B cell (primary cell): Measurements from ENCODE around the gene DOCK7. TPM values are rescaled to one million over a fixed set of nuclear protein-coding genes. Genes with fewer than 3 reads are reported as not detected.

Experiments used
- ATAC-seq: fragments of 200-7000 bp; cut with Tn5 transposase; one replicate; pipeline ENCODE4 v1.10.0; 2021; ENCODE audit warnings: low read depth, mild to moderate bottlenecking, moderate number of reproducible peaks, moderate library complexity
- CTCF ChIA-PET: fragments of 350-600 bp; sonication (Branson Sonifier 250); formaldehyde crosslinking; loops from one replicate; lab custom pipeline; 2021; ENCODE audit warnings: antibody characterized with exemption, inconsistent platforms; lab: Charles Lee
- POLR2A ChIA-PET: fragments of 350-600 bp; sonication (Branson Sonifier 250); formaldehyde crosslinking; loops from one replicate; lab custom pipeline; 2021; ENCODE audit warnings: antibody characterized with exemption; lab: Charles Lee
- DNase-seq: peaks from one replicate; pipeline ENCODE4 v3.0.0; 2013
- H2AFZ ChIP-seq: 2 replicates; pipeline ENCODE4 v1.6.1; 2012; ENCODE audit warnings: mild to moderate bottlenecking, low read depth, low read length; ENCODE audit not compliant: insufficient read depth, poor library complexity, severe bottlenecking
- H3K27ac ChIP-seq, 2 donors: 1 replicate in 1 of 2; 2 replicates in 1 of 2; pipeline ENCODE4 v1.5.1; 2012 to 2013; ENCODE audit warnings: low read length in 2 of 2, mild to moderate bottlenecking in 2 of 2, moderate library complexity in 1 of 2
- H3K27me3 ChIP-seq, 4 experiments: fragments of 200-600 bp in 1 of 4; sonication (generic) in 1 of 4; replicated peaks in 1 of 4; 1 replicate in 2 of 4; 2 replicates in 2 of 4; pipeline versions ENCODE4 v1.6.1 to v1.7.0; 2013 to 2016; ENCODE audit warnings: low read length in 3 of 4, mild to moderate bottlenecking in 2 of 4, mixed read lengths in 1 of 4, moderate library complexity in 1 of 4; ENCODE audit not compliant: insufficient read depth in 4 of 4, control insufficient read depth in 3 of 4; ENCODE audit errors: control extremely low read depth in 1 of 4
- H3K36me3 ChIP-seq, 2 experiments: replicated peaks in 1 of 2; 1 replicate in 1 of 2; 2 replicates in 1 of 2; pipeline versions ENCODE4 v1.6.1 to v1.7.1; 2013; ENCODE audit warnings: low read length in 1 of 2; ENCODE audit not compliant: insufficient read depth in 2 of 2, control insufficient read depth in 1 of 2; ENCODE audit errors: control extremely low read depth in 1 of 2, extremely low read depth in 1 of 2
- H3K4me1 ChIP-seq, 2 donors: fragments of 200-600 bp in 1 of 2; sonication (generic) in 1 of 2; 1 replicate in 1 of 2; 2 replicates in 1 of 2; pipeline versions ENCODE4 v1.5.1 to v1.6.1; 2013 to 2017; ENCODE audit warnings: low read length in 2 of 2; ENCODE audit not compliant: control insufficient read depth in 2 of 2, insufficient read depth in 2 of 2
- H3K4me2 ChIP-seq: replicated peaks from 2 replicates; pipeline ENCODE3; 2012; ENCODE audit warnings: mild to moderate bottlenecking, low read depth, low read length; ENCODE audit not compliant: poor library complexity, severe bottlenecking
- H3K4me3 ChIP-seq, 5 experiments: fragments of 200-600 bp in 1 of 5; sonication (generic) in 1 of 5; 1 replicate in 3 of 5; 2 replicates in 2 of 5; pipeline versions ENCODE4 v1.5.1 to v1.7.0; 2011 to 2016; ENCODE audit warnings: low read length in 4 of 5, mild to moderate bottlenecking in 4 of 5, low read depth in 2 of 5, control low read depth in 1 of 5, moderate library complexity in 1 of 5; ENCODE audit not compliant: insufficient read depth in 1 of 5; ENCODE audit errors: control extremely low read depth in 1 of 5, extremely low read depth in 1 of 5
- H3K79me2 ChIP-seq: fragments of 200-600 bp; sonication (generic); one replicate; pipeline ENCODE4 v1.6.0; 2016; ENCODE audit warnings: low read length; ENCODE audit not compliant: control insufficient read depth, insufficient read depth
- H3K9ac ChIP-seq: fragments of 200-600 bp; sonication (generic); 2 replicates; pipeline ENCODE4 v1.6.1; 2017; ENCODE audit warnings: mild to moderate bottlenecking, low read length, moderate library complexity
- H3K9me3 ChIP-seq, 3 donors: one replicate each; pipeline versions ENCODE4 v1.6.1 to v1.7.1; 2013; ENCODE audit warnings: low read length in 2 of 3; ENCODE audit not compliant: control insufficient read depth in 2 of 3, insufficient read depth in 1 of 3; ENCODE audit errors: control extremely low read depth in 1 of 3
- H4K20me1 ChIP-seq: 2 replicates; pipeline ENCODE4 v1.6.0; 2012; ENCODE audit warnings: mild to moderate bottlenecking, low read length; ENCODE audit not compliant: insufficient read depth, control insufficient read depth, poor library complexity, severe bottlenecking
- H3K27ac Mint-ChIP-seq: one replicate; pipeline ENCODE4 v1.8.0; 2021; ENCODE audit warnings: mixed read lengths
- H3K27me3 Mint-ChIP-seq: one replicate; pipeline ENCODE4 v1.8.0; 2021; ENCODE audit warnings: mixed read lengths
- H3K4me1 Mint-ChIP-seq: one replicate; pipeline ENCODE4 v1.8.0; 2021; ENCODE audit warnings: mixed read lengths
- H3K4me3 Mint-ChIP-seq: one replicate; pipeline ENCODE4 v1.8.0; 2021; ENCODE audit warnings: mixed read lengths
- H3K9me3 Mint-ChIP-seq: one replicate; pipeline ENCODE4 v1.8.0; 2022; ENCODE audit warnings: mixed read lengths; ENCODE audit not compliant: insufficient read depth
- EZH2 ChIP-seq: IDR thresholded peaks from 2 replicates; pipeline ENCODE4 v1.6.1; 2012; ENCODE audit warnings: borderline replicate concordance, low read depth, mild to moderate bottlenecking, moderate library complexity, low read length; ENCODE audit not compliant: insufficient read depth, poor library complexity, severe bottlenecking
- WGBS: methylation state at CpG from one replicate; pipeline ENCODE4 v1.1.5; 2013; ENCODE audit warnings: missing lambda C conversion rate; ENCODE audit not compliant: insufficient coverage; 5-methylcytosine and 5-hydroxymethylcytosine counted together
- intact Hi-C: fragments of 100-400 bp; cut with micrococcal nuclease; formaldehyde crosslinking; loops from one replicate; pipeline ENCODE4 v1.10.0; 2022
- polyA plus RNA-seq: library from polyadenylated mRNA; depleted of rRNA; stranded (reverse); fragments of >200 nt; gene quantifications from 2 replicates; pipeline ENCODE4 v1.2.3, GENCODE V29; 2012
- total RNA-seq, 2 donors: library from RNA; stranded (reverse); fragments of 120-200 nt in 1 of 2; gene quantifications; 1 replicate in 1 of 2; 2 replicates in 1 of 2; pipeline versions ENCODE4 v1.2.3 to v1.2.4, GENCODE V29; 2013 to 2022
- TF ChIP-seq, protein P1 (sequence below): fragments of 200-600 bp; IDR thresholded peaks from one replicate; pipeline ENCODE4 v1.8.0; 2022; ENCODE audit warnings: antibody characterized with exemption, mild to moderate bottlenecking

DOCK7 gene
- total and polyA plus RNA-seq, 2 donors (not counting 1 experiment from before 2014, with no cell fraction given) = 3.6 to 20.5 TPM

DNA sequence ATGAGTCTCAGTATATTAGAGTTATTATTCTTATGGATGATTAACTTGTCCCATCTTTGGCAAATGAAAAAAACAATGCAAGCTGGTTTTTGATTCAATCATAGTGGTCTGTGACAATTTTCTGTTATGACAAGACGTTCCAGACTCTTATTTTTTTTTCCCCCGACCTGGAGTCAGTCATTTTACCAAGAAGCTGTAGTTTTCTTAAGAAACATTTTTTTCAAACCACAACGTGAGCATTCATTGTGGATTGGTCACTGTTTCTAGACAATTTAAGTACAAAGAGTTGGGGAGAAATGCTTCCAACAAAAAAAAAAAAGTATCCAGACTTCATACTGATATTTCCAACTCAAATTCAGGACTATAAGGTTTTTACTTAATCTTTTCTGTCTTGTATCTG is 98.9 kb downstream of the DOCK7 start:
- H3K4me1 Mint-ChIP-seq = no peaks in the 10 kb centered on the region
- no peaks in the 10 kb centered on the region for H3K9me3 ChIP-seq
- CTCF ChIA-PET = no interaction called here
- no peak overlapping the region for H3K27ac ChIP-seq
- no peaks in the 10 kb centered on the region for H3K36me3 ChIP-seq
- H3K27me3 ChIP-seq = no peaks in the 10 kb centered on the region
- H3K79me2 ChIP-seq = no peaks in the 10 kb centered on the region
- no peaks in the 10 kb centered on the region for H3K4me1 ChIP-seq
- no peak overlapping the region for H2AFZ ChIP-seq
- POLR2A ChIA-PET = no interaction called here
- H3K27ac Mint-ChIP-seq = no peak overlapping the region
- no peaks in the 10 kb centered on the region for H3K27me3 Mint-ChIP-seq
- H3K9me3 Mint-ChIP-seq = no peaks in the 10 kb centered on the region
- H3K4me3 Mint-ChIP-seq = no peak overlapping the region
- no peak overlapping the region for H3K4me3 ChIP-seq
- no peaks in the 10 kb centered on the region for H4K20me1 ChIP-seq
- WGBS = no CpG with 5 or more reads among the region's 3 CpGs
- TF ChIP-seq, protein P1, sequence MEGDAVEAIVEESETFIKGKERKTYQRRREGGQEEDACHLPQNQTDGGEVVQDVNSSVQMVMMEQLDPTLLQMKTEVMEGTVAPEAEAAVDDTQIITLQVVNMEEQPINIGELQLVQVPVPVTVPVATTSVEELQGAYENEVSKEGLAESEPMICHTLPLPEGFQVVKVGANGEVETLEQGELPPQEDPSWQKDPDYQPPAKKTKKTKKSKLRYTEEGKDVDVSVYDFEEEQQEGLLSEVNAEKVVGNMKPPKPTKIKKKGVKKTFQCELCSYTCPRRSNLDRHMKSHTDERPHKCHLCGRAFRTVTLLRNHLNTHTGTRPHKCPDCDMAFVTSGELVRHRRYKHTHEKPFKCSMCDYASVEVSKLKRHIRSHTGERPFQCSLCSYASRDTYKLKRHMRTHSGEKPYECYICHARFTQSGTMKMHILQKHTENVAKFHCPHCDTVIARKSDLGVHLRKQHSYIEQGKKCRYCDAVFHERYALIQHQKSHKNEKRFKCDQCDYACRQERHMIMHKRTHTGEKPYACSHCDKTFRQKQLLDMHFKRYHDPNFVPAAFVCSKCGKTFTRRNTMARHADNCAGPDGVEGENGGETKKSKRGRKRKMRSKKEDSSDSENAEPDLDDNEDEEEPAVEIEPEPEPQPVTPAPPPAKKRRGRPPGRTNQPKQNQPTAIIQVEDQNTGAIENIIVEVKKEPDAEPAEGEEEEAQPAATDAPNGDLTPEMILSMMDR = no peak
- TF ChIP-seq EZH2 = no peak
- DNase-seq (no peak), ATAC-seq (no peak)
- H3K9ac ChIP-seq = no peak overlapping the region
- intact Hi-C loops = no loop called here
- no peak overlapping the region for H3K4me2 ChIP-seq

DNA sequence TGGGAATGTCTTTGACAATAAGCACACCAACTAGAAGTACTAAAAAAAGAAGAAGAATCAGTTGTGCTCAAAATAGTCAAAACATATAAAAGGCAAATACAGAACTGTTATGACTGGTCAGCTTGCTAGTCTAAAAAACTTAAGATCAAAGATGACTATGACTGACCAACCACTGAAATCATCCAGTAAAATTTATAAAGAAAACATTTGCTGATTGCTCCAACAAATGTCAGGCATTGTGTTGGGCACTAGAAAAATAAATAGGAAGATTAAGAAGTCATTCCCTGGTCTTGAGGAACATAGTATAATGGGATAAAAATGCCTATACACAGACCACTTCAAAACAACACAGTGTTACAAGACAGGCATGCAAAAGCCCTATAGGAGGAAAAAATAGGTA is 100.2 kb downstream of the DOCK7 start:
- Histone ChIP-seq H2AFZ (no peak overlapping the region), H3K9ac (no peak overlapping the region), H3K27ac (no peak overlapping the region), H3K9me3 (no peaks in the 10 kb centered on the region), H4K20me1 (no peaks in the 10 kb centered on the region), H3K79me2 (no peaks in the 10 kb centered on the region), H3K4me3 (no peak overlapping the region), H3K4me2 (no peak overlapping the region), H3K27me3 (no peaks in the 10 kb centered on the region), H3K4me1 (no peaks in the 10 kb centered on the region), H3K36me3 (no peaks in the 10 kb centered on the region)
- DNase-seq = no peak
- TF ChIP-seq, protein P1 = no peak
- TF ChIP-seq EZH2 = no peak
- ATAC-seq = no peak
- no peaks in the 10 kb centered on the region for H3K27me3 Mint-ChIP-seq
- H3K9me3 Mint-ChIP-seq = no peaks in the 10 kb centered on the region
- ChIA-PET CTCF (no interaction called here), POLR2A (no interaction called here)
- intact Hi-C loops = no loop called here
- no peak overlapping the region for H3K4me3 Mint-ChIP-seq
- H3K27ac Mint-ChIP-seq = no peak overlapping the region
- no peaks in the 10 kb centered on the region for H3K4me1 Mint-ChIP-seq
